GM12878 (cell line): ENCODE results near the gene PRKCE. TPM values are rescaled to one million over a fixed set of nuclear protein-coding genes. Genes with fewer than 3 reads are reported as not detected.
A peak's percentile ranks its signal among the peaks of the same experiment; 100 is the strongest.

Experiments used
- ATAC-seq: fragments of 200-7000 bp; cut with Tn5 transposase; 3 replicates; pipeline ENCODE4 v1.9.1; 2020; ENCODE audit warnings: mild to moderate bottlenecking, moderate library complexity
- BruUV-seq: library from RNA; stranded (reverse); fragments of 400-500 nt; replicated peaks from 2 replicates; lab custom pipeline; 2021; lab: Mats Ljungman, UMichigan
- CTCF ChIA-PET: fragments of 300-600 bp; sonication (Branson Sonifier 250); formaldehyde crosslinking; extraction: SDS; loops from one replicate; lab custom pipeline; 2021; ENCODE audit warnings: inconsistent platforms; lab: Yijun Ruan, JAX
- POLR2A ChIA-PET: fragments of 350-600 bp; formaldehyde crosslinking; extraction: SDS; loops from one replicate; lab custom pipeline; 2021; ENCODE audit warnings: inconsistent platforms; lab: Charles Lee
- RAD21 ChIA-PET: fragments of 300-600 bp; sonication (Branson Sonifier 250); formaldehyde crosslinking; loops from one replicate; lab custom pipeline; 2023; ENCODE audit warnings: antibody characterized with exemption; ENCODE audit not compliant: unreplicated experiment; lab: Charles Lee
- SMC1A ChIA-PET: fragments of 300-600 bp; sonication (Branson Sonifier 250); formaldehyde crosslinking; loops from one replicate; lab custom pipeline; 2023; ENCODE audit not compliant: unreplicated experiment, uncharacterized antibody; lab: Charles Lee
- DNase-seq: peaks from one replicate; pipeline ENCODE4 v3.0.0-alpha.2; 2011; ENCODE audit warnings: low read depth, low spot score
- FAIRE-seq: peaks from 3 replicates; lab custom pipeline; 2011; peaks lifted over from hg19 to GRCh38; lab: Jason Lieb, UNC
- H2AFZ ChIP-seq: 2 replicates; pipeline ENCODE4 v1.6.0; 2011; ENCODE audit warnings: low read depth, low read length, control low read depth; ENCODE audit not compliant: control insufficient read depth
- H3K27ac ChIP-seq: 2 replicates; pipeline ENCODE4 v1.5.1; 2011; ENCODE audit warnings: control low read depth; ENCODE audit not compliant: control insufficient read depth, insufficient read depth
- H3K27me3 ChIP-seq, 2 experiments: replicated peaks in 1 of 2; 2 replicates each; pipeline versions ENCODE4 v1.6.0 to v1.6.1; 2011; ENCODE audit warnings: low read length in 1 of 2; ENCODE audit not compliant: control insufficient read depth in 2 of 2, insufficient read depth in 2 of 2
- H3K36me3 ChIP-seq, 2 experiments: 2 replicates each; pipeline ENCODE4 v1.5.1; 2011; ENCODE audit warnings: low read length in 1 of 2; ENCODE audit not compliant: control insufficient read depth in 2 of 2, insufficient read depth in 2 of 2
- H3K4me1 ChIP-seq: 2 replicates; pipeline ENCODE4 v1.6.1; 2011; ENCODE audit warnings: mild to moderate bottlenecking, low read length, moderate library complexity, mixed read lengths; ENCODE audit not compliant: control insufficient read depth, insufficient read depth
- H3K4me2 ChIP-seq: 2 replicates; pipeline ENCODE4 v1.6.0; 2011; ENCODE audit warnings: control low read depth; ENCODE audit not compliant: control insufficient read depth, insufficient read depth
- H3K4me3 ChIP-seq: fragments of 200-600 bp; sonication (generic); 2 replicates; pipeline ENCODE4 v1.5.1; 2016
- H3K79me2 ChIP-seq: 2 replicates; pipeline ENCODE4 v1.6.0; 2011; ENCODE audit warnings: low read length; ENCODE audit not compliant: control insufficient read depth, insufficient read depth
- H3K9ac ChIP-seq: 2 replicates; pipeline ENCODE4 v1.8.0; 2011; ENCODE audit warnings: low read length, control low read depth, mixed read lengths; ENCODE audit not compliant: control insufficient read depth, insufficient read depth
- H3K9me3 ChIP-seq: replicated peaks from 3 replicates; pipeline ENCODE4 v1.5.1; 2011; ENCODE audit warnings: mild to moderate bottlenecking, low read length; ENCODE audit not compliant: control insufficient read depth, insufficient read depth
- H4K20me1 ChIP-seq: 2 replicates; pipeline ENCODE4 v1.6.0; 2011; ENCODE audit not compliant: control insufficient read depth, insufficient read depth
- ATF2 ChIP-seq: IDR thresholded peaks from 2 replicates; pipeline ENCODE4 v1.6.1; 2012; ENCODE audit warnings: low read length, inconsistent platforms
- IRF4 ChIP-seq: IDR thresholded peaks from 2 replicates; pipeline ENCODE4 v1.6.1; 2011; ENCODE audit warnings: low read depth, low read length
- POLR2AphosphoS5 ChIP-seq: IDR thresholded peaks from 2 replicates; pipeline ENCODE4 v1.6.1; 2011; ENCODE audit warnings: mild to moderate bottlenecking, low read length, inconsistent platforms
- RUNX3 ChIP-seq: IDR thresholded peaks from 2 replicates; pipeline ENCODE4 v1.6.1; 2012; ENCODE audit warnings: low read length, inconsistent platforms
- TARDBP ChIP-seq: IDR thresholded peaks from 2 replicates; pipeline ENCODE4 v1.6.1; 2016; ENCODE audit warnings: borderline replicate concordance
- in situ Hi-C: fragments of 300-500 bp; cut with MboI; formaldehyde crosslinking; loops from 9 replicates; pipeline ENCODE4 v1.14.3; 2018; ENCODE audit warnings: mixed read lengths
- intact Hi-C: fragments of 100-400 bp; cut with micrococcal nuclease; formaldehyde crosslinking; loops from one replicate; pipeline ENCODE4 v1.14.2; 2022; ENCODE audit not compliant: unreplicated experiment
- polyA plus RNA-seq, 11 experiments: library from polyadenylated mRNA; depleted of rRNA in 4 of 11; unstranded in 6 of 11; stranded (reverse) in 5 of 11; fragments of >200 nt; fragmentation: Nextera tagmentation in 4 of 11; fragmentation: Illumina TruSeq in 1 of 11; extraction: Ambion mirVana in 4 of 11; extraction: Trizol in 1 of 11; gene quantifications; 1 replicate in 1 of 11; 2 replicates in 10 of 11; pipeline versions ENCODE4 v1.2.1 to v1.2.3, GENCODE V29; 2011 to 2016; ENCODE audit warnings: inconsistent platforms in 2 of 11, missing spikeins in 2 of 11, low read depth in 1 of 11
- total RNA-seq, 4 experiments: library from RNA; depleted of rRNA in 3 of 4; stranded (reverse); fragments of >200 nt in 3 of 4; fragmentation: Illumina TruSeq in 1 of 4; extraction: Trizol in 1 of 4; gene quantifications; 2 replicates each; pipeline versions ENCODE4 v1.2.1 to v1.2.3, GENCODE V29; 2013 to 2021

The PRKCE gene
- total and polyA plus RNA-seq, 10 of the 15 experiments (the other 5 are each of a cell fraction or from before 2014, with no cell fraction given): 2.6 to 28.2 (median 11.3) TPM

- Histone ChIP-seq H3K79me2 (0 out of 2 replicates have a peak, but pooled peaks cover 2% of the 10 kb centered on the region), H3K4me2 (no peak overlapping the region), H4K20me1 (no peaks in the 10 kb centered on the region), H3K9me3 (no peaks in the 10 kb centered on the region), H3K4me1 (peaks cover 9% of the 10 kb centered on the region), H3K27me3 (no peaks in the 10 kb centered on the region), H3K4me3 (no peak overlapping the region), H2AFZ (no peak overlapping the region), H3K27ac (no peak overlapping the region), H3K9ac (no peak overlapping the region), H3K36me3 (peaks cover 0 to 7% of the 10 kb centered on the region in 2 experiments; a peak in 2 of 4 replicates)
- intact Hi-C loops (no loop called here), in situ Hi-C loops (no loop called here)
- ChIA-PET SMC1A (interaction anchor here (1.3 to 3.0 kb wide), 4 partner anchors 10 to 112 kb away, joined by 4 to 16 read pairs (median 6); no protein-coding TSS in a partner anchor), POLR2A (interaction anchor here (1.1 kb wide), 1 partner anchor 9 kb away, joined by 3 read pairs; no protein-coding TSS in a partner anchor), RAD21 (interaction anchor here (1.4 kb wide), 1 partner anchor 16 kb away, joined by 5 read pairs; no protein-coding TSS in a partner anchor), CTCF (no interaction called here)
- TF ChIP-seq TARDBP (no peak), POLR2AphosphoS5 (no peak), IRF4 (no peak), ATF2 (no peak), RUNX3 (peak; percentile 24; the same call in 1 of the 2 replicates)
- no peak for FAIRE-seq
- DNase-seq: no peak
- ATAC-seq: peak; percentile 20; the same call in 1 of the 3 replicates
- BruUV-seq: no TSS peak
Observed at GRCh38 chr2:45739796-45740485, 88.5 kb downstream of the PRKCE start.
